HFFc6 (cell line): Measurements from ENCODE around the gene CASR. TPM values are rescaled to one million over a fixed set of nuclear protein-coding genes. Genes with fewer than 3 reads are reported as not detected.
"Not testable (repeated sequence)": the region's sequence is repeated elsewhere in the genome, so short reads cannot be mapped to it uniquely, and the experiment has no call there.

ENCODE experiments used
- DNase-seq: peaks from one replicate; pipeline ENCODE4 v3.0.0-alpha.2; 2018
- H3K27ac Mint-ChIP-seq: 2 replicates; pipeline ENCODE4 v1.8.0; 2020; ENCODE audit warnings: mild to moderate bottlenecking, mixed read lengths
- H3K27me3 Mint-ChIP-seq: 2 replicates; pipeline ENCODE4 v1.8.0; 2021; ENCODE audit warnings: mild to moderate bottlenecking, moderate library complexity, mixed read lengths; ENCODE audit not compliant: insufficient read depth
- H3K36me3 Mint-ChIP-seq: 2 replicates; pipeline ENCODE4 v1.8.0; 2021; ENCODE audit warnings: low read depth, mixed read lengths
- H3K4me1 Mint-ChIP-seq: 2 replicates; pipeline ENCODE4 v1.8.0; 2020; ENCODE audit warnings: low read depth, mixed read lengths
- H3K4me3 Mint-ChIP-seq: 2 replicates; pipeline ENCODE4 v1.8.0; 2020; ENCODE audit warnings: mild to moderate bottlenecking, moderate library complexity, mixed read lengths
- H3K9me3 Mint-ChIP-seq: 2 replicates; pipeline ENCODE4 v1.8.0; 2020; ENCODE audit warnings: mild to moderate bottlenecking, mixed read lengths
- CTCF ChIP-seq: fragments of 200-600 bp; sonication (generic); IDR thresholded peaks from 2 replicates; pipeline ENCODE4 v1.5.0; 2021; ENCODE audit warnings: antibody characterized with exemption, mild to moderate bottlenecking
- total RNA-seq, 6 experiments: library from RNA; stranded (reverse); fragmentation: NEBNext Ultra II Directional; extraction: Animal tissue kit (Norgen Biotek cat#: 25700); gene quantifications; 2 replicates in 1 of 6; 3 replicates in 5 of 6; pipeline ENCODE4 v1.2.3, GENCODE V29; 2021

Gene CASR
- total RNA-seq, 6 experiments from 2014 or later: 0.03 TPM; not detected in 5

DNA sequence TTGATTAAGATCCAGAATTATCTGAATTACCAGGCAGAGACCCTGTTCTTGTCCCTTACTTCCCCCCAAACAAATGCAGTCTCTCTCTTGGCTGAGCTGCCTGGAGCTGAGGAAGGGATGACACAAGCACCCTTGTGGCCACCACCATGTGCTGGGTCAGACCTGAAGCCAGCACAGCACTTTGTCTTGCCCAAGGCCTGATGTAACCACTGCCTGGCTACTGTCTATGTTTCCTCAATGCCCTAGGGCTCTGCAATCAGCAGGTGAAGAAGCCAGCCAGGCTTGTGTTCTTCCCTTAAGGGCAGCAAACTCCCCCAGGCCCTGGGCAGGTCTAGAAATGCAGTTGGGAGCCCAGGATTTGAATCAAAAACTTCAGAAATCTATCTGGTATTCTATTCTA is 15.8 kb upstream of the CASR start:
- H3K27me3 Mint-ChIP-seq: no peaks in the 10 kb centered on the region
- peaks cover 13% of the 10 kb centered on the region for H3K9me3 Mint-ChIP-seq
- no peak for TF ChIP-seq CTCF
- no peak for DNase-seq
- H3K4me3 Mint-ChIP-seq: no peak overlapping the region
- H3K27ac Mint-ChIP-seq: no peak overlapping the region
- H3K4me1 Mint-ChIP-seq: no peaks in the 10 kb centered on the region
- H3K36me3 Mint-ChIP-seq: no peaks in the 10 kb centered on the region

DNA sequence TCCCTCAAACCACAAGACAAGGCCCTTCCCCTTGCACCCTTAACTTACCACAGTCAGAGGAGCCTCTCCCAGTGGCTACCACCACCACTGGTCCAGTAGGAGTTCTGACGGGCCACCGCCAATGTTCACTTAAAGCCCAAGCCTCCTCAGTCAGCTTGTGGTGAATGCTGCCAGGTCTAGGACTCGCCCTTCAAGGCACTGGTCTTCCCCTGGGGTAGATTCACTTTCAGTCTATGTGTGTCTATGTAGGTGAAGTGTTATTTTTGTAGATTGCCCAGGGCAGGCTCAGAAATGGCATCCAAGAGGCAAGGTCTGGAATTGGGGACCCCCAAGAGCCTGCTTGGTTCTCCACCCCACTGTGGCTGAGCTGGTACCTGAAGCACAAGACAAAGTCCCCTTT is 15.4 kb upstream of the CASR start:
- H3K4me1 Mint-ChIP-seq: no peaks in the 10 kb centered on the region
- no peaks in the 10 kb centered on the region for H3K27me3 Mint-ChIP-seq
- H3K4me3 Mint-ChIP-seq: no peak overlapping the region
- no peak for TF ChIP-seq CTCF
- no peaks in the 10 kb centered on the region for H3K36me3 Mint-ChIP-seq
- H3K9me3 Mint-ChIP-seq: peaks cover 13% of the 10 kb centered on the region
- no peak overlapping the region for H3K27ac Mint-ChIP-seq
- no peak for DNase-seq

- Mint-ChIP-seq H3K9me3 (peaks cover 18% of the 10 kb centered on the region), H3K27ac (no peak overlapping the region), H3K4me3 (no peak overlapping the region), H3K4me1 (no peaks in the 10 kb centered on the region), H3K36me3 (no peaks in the 10 kb centered on the region), H3K27me3 (no peaks in the 10 kb centered on the region; the same call in 1 of the 2 replicates)
- no peak for TF ChIP-seq CTCF
- DNase-seq: no peak
These were observed 13.6 kb upstream of the CASR start for GRCh38 chr3:122169911-122170310.

GRCh38 chr3:122171361-122171760 is 12.1 kb upstream of the CASR start:
- not testable (repeated sequence) for H3K4me3 Mint-ChIP-seq, H3K36me3 Mint-ChIP-seq, H3K27me3 Mint-ChIP-seq, H3K4me1 Mint-ChIP-seq, H3K27ac Mint-ChIP-seq, DNase-seq
- H3K9me3 Mint-ChIP-seq: peaks cover 15% of the 10 kb centered on the region

- H3K4me3 Mint-ChIP-seq: no peak overlapping the region
- H3K27me3 Mint-ChIP-seq: peaks cover 9% of the 10 kb centered on the region
- no peak for TF ChIP-seq CTCF
- no peaks in the 10 kb centered on the region for H3K36me3 Mint-ChIP-seq
- no peak overlapping the region for H3K27ac Mint-ChIP-seq
- no peak for DNase-seq
- peaks cover 3% of the 10 kb centered on the region; the same call in 1 of the 2 replicates for H3K9me3 Mint-ChIP-seq
- H3K4me1 Mint-ChIP-seq: no peaks in the 10 kb centered on the region
These were observed 4.8 kb upstream of the CASR start for GRCh38 chr3:122178711-122179110.

- no peak overlapping the region for H3K4me3 Mint-ChIP-seq
- peaks cover 19% of the 10 kb centered on the region for H3K27me3 Mint-ChIP-seq
- H3K27ac Mint-ChIP-seq: no peak overlapping the region
These were observed 574 bp downstream of the CASR start for GRCh38 chr3:122183893-122184590.

More at GRCh38 chr3:122183893-122184590, 574 bp downstream of the CASR start:
- DNase-seq: no peak
- Mint-ChIP-seq H3K4me1 (no peaks in the 10 kb centered on the region), H3K36me3 (no peaks in the 10 kb centered on the region), H3K9me3 (no peaks in the 10 kb centered on the region)
- no peak for TF ChIP-seq CTCF
